K562 (cell line): Measurements from ENCODE around the gene TTC32. TPM values are rescaled to one million over a fixed set of nuclear protein-coding genes. Genes with fewer than 3 reads are reported as not detected.

ENCODE experiments used
- ATAC-seq: fragments of 200-7000 bp; cut with Tn5 transposase; 3 replicates; pipeline ENCODE4 v1.9.1; 2020; ENCODE audit warnings: moderate library complexity
- BruUV-seq: library from RNA; stranded (reverse); fragments of 400-500 nt; replicated peaks from 2 replicates; lab custom pipeline; 2021; lab: Mats Ljungman, UMichigan
- CTCF ChIA-PET: fragments of 300-600 bp; formaldehyde crosslinking; extraction: SDS; loops from one replicate; lab custom pipeline; 2021; ENCODE audit warnings: low intra/inter-chr PET ratio; lab: Yijun Ruan, JAX
- POLR2A ChIA-PET: fragments of 300-600, 350-650 bp; sonication (Branson Sonifier 250); formaldehyde crosslinking; extraction: SDS; loops from one replicate; lab custom pipeline; 2021; ENCODE audit warnings: antibody characterized with exemption, inconsistent platforms; lab: Yijun Ruan, JAX
- DNase-seq, 4 experiments: peaks; one replicate each; pipeline versions ENCODE4 v3.0.0 to v3.0.0-alpha.2; 2011 to 2018; ENCODE audit warnings: low spot score in 3 of 4, mixed read lengths in 3 of 4; ENCODE audit errors: extremely low read depth in 1 of 4
- FAIRE-seq: peaks from 2 replicates; lab custom pipeline; 2011; peaks lifted over from hg19 to GRCh38; lab: Jason Lieb, UNC
- H2AFZ ChIP-seq: 2 replicates; pipeline ENCODE4 v1.6.0; 2011; ENCODE audit warnings: low read depth, low read length, control low read depth, inconsistent platforms
- H3K27ac ChIP-seq: fragments of 200-600 bp; 3 replicates; pipeline ENCODE4 v1.8.0; 2011; ENCODE audit warnings: low read depth, mild to moderate bottlenecking, control low read depth, inconsistent platforms, low read length, moderate library complexity, mixed read lengths; ENCODE audit errors: extremely low read depth
- H3K27me3 ChIP-seq, 2 experiments: fragments of 300-600 bp in 1 of 2; 2 replicates in 1 of 2; 3 replicates in 1 of 2; pipeline versions ENCODE4 v1.6.0 to v1.8.0; 2011; ENCODE audit warnings: inconsistent platforms in 2 of 2, low read length in 2 of 2, mild to moderate bottlenecking in 1 of 2, mixed read lengths in 1 of 2, moderate library complexity in 1 of 2; ENCODE audit not compliant: control insufficient read depth in 2 of 2, insufficient read depth in 2 of 2
- H3K36me3 ChIP-seq: fragments of 300-600 bp; 3 replicates; pipeline ENCODE4 v1.8.0; 2011; ENCODE audit warnings: mild to moderate bottlenecking, low read length, inconsistent platforms; ENCODE audit not compliant: control insufficient read depth, insufficient read depth
- H3K4me1 ChIP-seq, 2 experiments: fragments of 200-600 bp in 1 of 2; replicated peaks in 1 of 2; 2 replicates in 1 of 2; 3 replicates in 1 of 2; pipeline versions ENCODE4 v1.5.1 to v1.8.0; 2011; ENCODE audit warnings: inconsistent platforms in 2 of 2, low read length in 2 of 2, mild to moderate bottlenecking in 1 of 2, mixed read lengths in 1 of 2, moderate library complexity in 1 of 2; ENCODE audit not compliant: control insufficient read depth in 2 of 2, insufficient read depth in 2 of 2
- H3K4me2 ChIP-seq: 2 replicates; pipeline ENCODE4 v1.6.1; 2011; ENCODE audit warnings: low read length, control low read depth, inconsistent platforms, mixed read lengths; ENCODE audit not compliant: insufficient read depth
- H3K4me3 ChIP-seq: fragments of 200-600 bp; sonication (generic), shearing (Covaris generic); 2 replicates; pipeline ENCODE4 v1.5.1; 2016; ENCODE audit warnings: control low read depth, inconsistent platforms
- H3K79me2 ChIP-seq: fragments of 200-600 bp; 3 replicates; pipeline ENCODE4 v1.8.0; 2011; ENCODE audit warnings: low read length, inconsistent platforms; ENCODE audit not compliant: control insufficient read depth, insufficient read depth
- H3K9ac ChIP-seq, 2 experiments: 2 replicates each; pipeline versions ENCODE4 v1.6.0 to v1.6.1; 2011; ENCODE audit warnings: low read depth in 2 of 2, low read length in 2 of 2, control low read depth in 1 of 2, inconsistent platforms in 1 of 2, mild to moderate bottlenecking in 1 of 2, mixed read lengths in 1 of 2; ENCODE audit not compliant: insufficient read depth in 1 of 2
- H3K9me1 ChIP-seq: one replicate; pipeline ENCODE4 v1.6.0; 2011; ENCODE audit warnings: inconsistent platforms, mild to moderate bottlenecking, low read length, moderate library complexity; ENCODE audit not compliant: control insufficient read depth, insufficient read depth
- H3K9me3 ChIP-seq: replicated peaks from 2 replicates; pipeline ENCODE4 v1.5.1; 2011; ENCODE audit warnings: low read depth, low read length, inconsistent platforms; ENCODE audit not compliant: control insufficient read depth, insufficient read depth
- H4K20me1 ChIP-seq: replicated peaks from 2 replicates; pipeline ENCODE4 v1.6.1; 2011; ENCODE audit warnings: low read length, inconsistent platforms, mixed read lengths; ENCODE audit not compliant: control insufficient read depth, insufficient read depth
- ELF2 ChIP-seq: fragments of 250-450 bp; sonication (Bioruptor Pico); IDR thresholded peaks from 2 replicates; pipeline ENCODE4 v1.5.0; 2021; ENCODE audit warnings: mild to moderate bottlenecking
- FOXJ2 ChIP-seq: fragments of 200-800 bp; sonication (Bioruptor generic); IDR thresholded peaks from 2 replicates; pipeline ENCODE4 v1.6.1; 2016; ENCODE audit warnings: missing genetic modification characterization, missing compliant biosample characterization
- GATAD2A ChIP-seq: fragments of 450-650 bp; IDR thresholded peaks from 2 replicates; pipeline ENCODE4 v1.6.1; 2017
- HMG20B ChIP-seq: fragments of 250-450 bp; sonication (Bioruptor Pico); IDR thresholded peaks from 2 replicates; pipeline ENCODE4 v1.5.0; 2021; ENCODE audit warnings: mild to moderate bottlenecking
- JUND ChIP-seq, 2 experiments: IDR thresholded peaks; 2 replicates in 1 of 2; 3 replicates in 1 of 2; pipeline ENCODE4 v1.6.1; 2011; ENCODE audit warnings: borderline replicate concordance in 2 of 2, low read depth in 2 of 2, low read length in 2 of 2, improper control_type of control experiment in 1 of 2, missing biosample characterization in 1 of 2, missing genetic modification characterization in 1 of 2, missing genetic modification reagents in 1 of 2
- MCM7 ChIP-seq, 2 experiments: fragments of 450-650 bp; IDR thresholded peaks; 2 replicates each; pipeline ENCODE4 v1.6.1; 2016 to 2018
- SRSF3 ChIP-seq: fragments of 200-400 bp; formaldehyde crosslinking; IDR thresholded peaks from 2 replicates; pipeline ENCODE4 v1.6.1; 2016; ENCODE audit warnings: mild to moderate bottlenecking, low read length, moderate library complexity; ENCODE audit not compliant: insufficient read depth
- TCF7 ChIP-seq: sonication (generic); IDR thresholded peaks from 2 replicates; pipeline ENCODE4 v1.6.1; 2016; ENCODE audit warnings: antibody characterized with exemption, borderline replicate concordance
- TFAM ChIP-seq: fragments of 250-450 bp; sonication (Bioruptor Pico); conservative IDR thresholded peaks from 2 replicates; pipeline ENCODE4 v1.5.0; 2021; ENCODE audit warnings: mild to moderate bottlenecking, moderate library complexity
- TRIM24 ChIP-seq, 2 experiments: fragments of 450-650 bp; IDR thresholded peaks; 2 replicates each; pipeline ENCODE4 v1.6.1; 2016
- U2AF2 ChIP-seq: fragments of 200-400 bp; formaldehyde crosslinking; optimal IDR thresholded peaks from 2 replicates; pipeline ENCODE3; 2017; ENCODE audit warnings: low read depth, mild to moderate bottlenecking, low read length
- WGBS: fragments of 100-300 bp; shearing (Covaris generic); methylation state at CpG from one replicate; pipeline ENCODE4 v1.1.6; 2016; ENCODE audit warnings: low coverage, mixed read lengths; ENCODE audit not compliant: insufficient coverage; ENCODE audit errors: missing lambda C conversion rate; 5-methylcytosine and 5-hydroxymethylcytosine counted together
- in situ Hi-C: fragments of 300-500 bp; cut with MboI; formaldehyde crosslinking; loops from 4 replicates; pipeline ENCODE4 v1.15.0; 2018; ENCODE audit warnings: inconsistent platforms, mixed read lengths
- intact Hi-C: fragments of 100-400 bp; cut with micrococcal nuclease; formaldehyde crosslinking; loops from 2 replicates; pipeline ENCODE4 v1.14.2; 2022
- polyA plus RNA-seq, 8 experiments: library from polyadenylated mRNA; depleted of rRNA in 4 of 8; stranded (reverse) in 5 of 8; unstranded in 3 of 8; fragments of >200 nt; fragmentation: Nextera tagmentation in 2 of 8; fragmentation: Illumina TruSeq in 1 of 8; extraction: Ambion mirVana in 2 of 8; extraction: Trizol in 1 of 8; gene quantifications; 2 replicates each; pipeline versions ENCODE4 v1.2.1 to v1.2.3, GENCODE V29; 2011 to 2014; ENCODE audit warnings: inconsistent platforms in 1 of 8, missing spikeins in 1 of 8
- total RNA-seq, 7 experiments: library from RNA; depleted of rRNA in 6 of 7; stranded (reverse); fragments of >200 nt in 6 of 7; fragmentation: Illumina TruSeq in 2 of 7; extraction: Trizol in 2 of 7; gene quantifications; 2 replicates each; pipeline versions ENCODE4 v1.2.1 to v1.2.3, GENCODE V29; 2011 to 2021; ENCODE audit warnings: low replicate concordance in 1 of 7
- TF ChIP-seq, protein P1 (sequence below): fragments of 250-450 bp; sonication (Bioruptor Pico); IDR thresholded peaks from 2 replicates; pipeline ENCODE4 v1.8.0; 2022; ENCODE audit warnings: moderate library complexity, mild to moderate bottlenecking, inconsistent platforms
- TF ChIP-seq, protein P2 (sequence below): fragments of 450-650 bp; formaldehyde crosslinking; IDR thresholded peaks from 2 replicates; pipeline ENCODE4 v1.4.0; 2020; ENCODE audit warnings: mild to moderate bottlenecking, moderate library complexity

TTC32 gene
- total and polyA plus RNA-seq, 9 of the 15 experiments (the other 6 are each of a cell fraction or from before 2014, with no cell fraction given): 27.6 to 71.4 (median 52.6) TPM

DNA sequence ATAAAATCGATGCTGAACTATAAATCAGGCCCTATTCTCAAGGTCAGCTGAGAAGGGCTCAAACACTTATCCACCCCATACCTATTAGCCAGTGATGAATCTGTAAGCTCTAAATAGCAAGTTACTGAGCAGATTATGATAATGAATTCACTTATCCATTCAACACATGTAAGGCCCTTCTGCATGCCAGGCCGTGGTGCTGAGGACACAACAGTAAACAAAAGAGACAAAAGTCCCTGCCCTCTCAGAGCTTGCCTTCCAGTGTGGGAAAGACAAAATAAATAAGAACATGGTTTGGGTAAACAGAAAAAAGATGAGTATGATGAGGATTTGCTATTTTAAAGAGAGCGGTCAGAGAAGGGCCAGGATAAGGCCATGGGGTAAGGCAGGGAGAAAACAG, 11.7 kb downstream of the TTC32 start:
- TF ChIP-seq HMG20B (no peak), TRIM24 (IDR thresholded peaks at IDR 0.05) (no peak), MCM7 (IDR thresholded peaks at IDR 0.05) (no peak), ELF2 (no peak)
- peaks cover 6 to 10% of the 10 kb centered on the region in 2 experiments for H3K4me1 ChIP-seq

DNA sequence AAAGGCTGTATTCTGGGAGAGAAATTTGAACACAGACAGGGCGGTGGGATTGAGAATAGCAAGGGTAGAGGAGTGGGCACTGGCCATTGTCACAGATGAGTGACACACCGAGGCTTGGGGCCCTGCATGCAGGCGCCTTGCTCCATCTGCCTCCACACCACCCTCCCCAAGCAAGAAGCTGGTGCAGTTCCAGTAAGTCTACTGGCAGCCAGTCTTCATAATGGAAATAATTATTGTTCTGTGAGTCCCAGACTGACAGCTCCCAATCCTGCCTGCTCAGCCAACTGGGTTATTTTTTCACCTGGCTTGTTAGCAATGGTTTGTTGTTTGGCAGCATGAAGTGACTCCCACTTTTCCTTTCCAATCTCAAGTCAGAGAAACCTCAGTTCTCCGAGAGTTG, 13.0 kb downstream of the TTC32 start:
- Histone ChIP-seq H3K36me3 (no peaks in the 10 kb centered on the region), H3K4me2 (no peak overlapping the region), H3K4me3 (no peak overlapping the region), H2AFZ (no peak overlapping the region), H3K27ac (no peak overlapping the region), H3K79me2 (peaks cover 16% of the 10 kb centered on the region), H3K9me3 (no peaks in the 10 kb centered on the region), H4K20me1 (no peaks in the 10 kb centered on the region), H3K4me1 (peaks cover 2 to 4% of the 10 kb centered on the region in 2 experiments; a peak in 3 of 5 replicates), H3K9ac (no peak overlapping the region), H3K27me3 (no peaks in the 10 kb centered on the region), H3K9me1 (no peaks in the 10 kb centered on the region)
- BruUV-seq: no TSS peak
- DNase-seq: no peak
- ChIA-PET CTCF (no interaction called here), POLR2A (interaction anchor here (0.9 to 3.1 kb wide), 3 partner anchors 9 to 13 kb away, joined by 4 to 13 read pairs (median 9); partner anchors contain the start of gene TTC32)
- FAIRE-seq: no peak
- in situ Hi-C loops: no loop called here
- intact Hi-C loops: loop anchor here (10.0 kb wide), 1 partner anchor 1334 kb away; no protein-coding TSS in a partner anchor
- WGBS: 81% methylated on average over 4 of the region's 4 CpGs
- no peak for ATAC-seq
- TF ChIP-seq U2AF2 (no peak), TFAM (no peak), GATAD2A (no peak), FOXJ2 (tag) (no peak), SRSF3 (no peak), TCF7 (no peak), JUND (IDR thresholded peaks at IDR 0.05; ENCODE audit: borderline replicate concordance, low read depth, low read length) (no peak), JUND (tag; IDR thresholded peaks at IDR 0.05; ENCODE audit: borderline replicate concordance, low read depth, low read length) (no peak), ELF2 (no peak)
- TF ChIP-seq, protein P1, sequence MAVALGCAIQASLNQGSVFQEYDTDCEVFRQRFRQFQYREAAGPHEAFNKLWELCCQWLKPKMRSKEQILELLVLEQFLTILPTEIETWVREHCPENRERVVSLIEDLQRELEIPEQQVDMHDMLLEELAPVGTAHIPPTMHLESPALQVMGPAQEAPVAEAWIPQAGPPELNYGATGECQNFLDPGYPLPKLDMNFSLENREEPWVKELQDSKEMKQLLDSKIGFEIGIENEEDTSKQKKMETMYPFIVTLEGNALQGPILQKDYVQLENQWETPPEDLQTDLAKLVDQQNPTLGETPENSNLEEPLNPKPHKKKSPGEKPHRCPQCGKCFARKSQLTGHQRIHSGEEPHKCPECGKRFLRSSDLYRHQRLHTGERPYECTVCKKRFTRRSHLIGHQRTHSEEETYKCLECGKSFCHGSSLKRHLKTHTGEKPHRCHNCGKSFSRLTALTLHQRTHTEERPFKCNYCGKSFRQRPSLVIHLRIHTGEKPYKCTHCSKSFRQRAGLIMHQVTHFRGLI (CRISPR knock-in tag): no peak
- TF ChIP-seq, protein P2, sequence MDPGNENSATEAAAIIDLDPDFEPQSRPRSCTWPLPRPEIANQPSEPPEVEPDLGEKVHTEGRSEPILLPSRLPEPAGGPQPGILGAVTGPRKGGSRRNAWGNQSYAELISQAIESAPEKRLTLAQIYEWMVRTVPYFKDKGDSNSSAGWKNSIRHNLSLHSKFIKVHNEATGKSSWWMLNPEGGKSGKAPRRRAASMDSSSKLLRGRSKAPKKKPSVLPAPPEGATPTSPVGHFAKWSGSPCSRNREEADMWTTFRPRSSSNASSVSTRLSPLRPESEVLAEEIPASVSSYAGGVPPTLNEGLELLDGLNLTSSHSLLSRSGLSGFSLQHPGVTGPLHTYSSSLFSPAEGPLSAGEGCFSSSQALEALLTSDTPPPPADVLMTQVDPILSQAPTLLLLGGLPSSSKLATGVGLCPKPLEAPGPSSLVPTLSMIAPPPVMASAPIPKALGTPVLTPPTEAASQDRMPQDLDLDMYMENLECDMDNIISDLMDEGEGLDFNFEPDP (CRISPR knock-in tag): no peak

More for the DNA sequence above, 11.7 kb downstream of the TTC32 start:
- no peaks in the 10 kb centered on the region for H3K9me3 ChIP-seq
- H2AFZ ChIP-seq: no peak overlapping the region
- H3K36me3 ChIP-seq: no peaks in the 10 kb centered on the region
- no peak for DNase-seq
- H3K27ac ChIP-seq: no peak overlapping the region
- peak; percentile 59 for FAIRE-seq
- no peak overlapping the region for H3K4me3 ChIP-seq
- H3K4me2 ChIP-seq: no peak overlapping the region
- no peaks in the 10 kb centered on the region for H3K9me1 ChIP-seq
- WGBS: 70% methylated on average over 3 of the region's 3 CpGs
- CTCF ChIA-PET: no interaction called here
- POLR2A ChIA-PET: interaction anchor here (1.3 to 3.1 kb wide), 2 partner anchors 10 to 11 kb away, joined by 3 to 13 read pairs; partner anchors contain the start of gene TTC32
- in situ Hi-C loops: no loop called here
- no TSS peak for BruUV-seq
- H3K79me2 ChIP-seq: peaks cover 29% of the 10 kb centered on the region
- intact Hi-C loops: no loop called here
- H3K9ac ChIP-seq: no peak overlapping the region; a peak in 1 of 4 replicates
- ATAC-seq: no peak
- no peaks in the 10 kb centered on the region for H3K27me3 ChIP-seq
- H4K20me1 ChIP-seq: no peaks in the 10 kb centered on the region
